Measurements from ENCODE around the gene GABRB3.

DNA sequence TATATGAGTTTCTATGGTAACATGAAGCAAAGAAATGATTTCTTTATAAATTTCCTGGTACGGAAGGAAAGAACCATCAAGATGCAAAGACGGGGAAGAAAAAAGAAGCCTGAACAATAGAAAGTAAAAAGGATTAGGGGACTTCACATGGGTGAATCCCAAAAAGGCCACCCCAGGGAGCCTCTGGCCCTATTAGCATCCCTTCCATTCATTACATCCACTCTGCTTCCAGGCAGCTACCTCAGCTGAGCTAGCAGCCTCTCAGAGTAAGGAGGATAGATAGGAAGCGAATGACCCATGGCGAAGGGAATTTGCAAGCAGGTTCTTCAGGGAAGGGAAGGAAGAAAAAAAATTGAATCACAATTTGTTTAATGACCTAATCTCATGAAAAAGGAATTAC is 81.6 kb downstream of the GABRB3 start:
- TF ChIP-seq, protein P1, sequence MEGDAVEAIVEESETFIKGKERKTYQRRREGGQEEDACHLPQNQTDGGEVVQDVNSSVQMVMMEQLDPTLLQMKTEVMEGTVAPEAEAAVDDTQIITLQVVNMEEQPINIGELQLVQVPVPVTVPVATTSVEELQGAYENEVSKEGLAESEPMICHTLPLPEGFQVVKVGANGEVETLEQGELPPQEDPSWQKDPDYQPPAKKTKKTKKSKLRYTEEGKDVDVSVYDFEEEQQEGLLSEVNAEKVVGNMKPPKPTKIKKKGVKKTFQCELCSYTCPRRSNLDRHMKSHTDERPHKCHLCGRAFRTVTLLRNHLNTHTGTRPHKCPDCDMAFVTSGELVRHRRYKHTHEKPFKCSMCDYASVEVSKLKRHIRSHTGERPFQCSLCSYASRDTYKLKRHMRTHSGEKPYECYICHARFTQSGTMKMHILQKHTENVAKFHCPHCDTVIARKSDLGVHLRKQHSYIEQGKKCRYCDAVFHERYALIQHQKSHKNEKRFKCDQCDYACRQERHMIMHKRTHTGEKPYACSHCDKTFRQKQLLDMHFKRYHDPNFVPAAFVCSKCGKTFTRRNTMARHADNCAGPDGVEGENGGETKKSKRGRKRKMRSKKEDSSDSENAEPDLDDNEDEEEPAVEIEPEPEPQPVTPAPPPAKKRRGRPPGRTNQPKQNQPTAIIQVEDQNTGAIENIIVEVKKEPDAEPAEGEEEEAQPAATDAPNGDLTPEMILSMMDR (optimal IDR thresholded peaks at IDR 0.05 in 1 of 3, IDR thresholded peaks at IDR 0.05 in 1 of 3, conservative IDR thresholded peaks at IDR 0.05 in 1 of 3; ENCODE audit: extremely low read depth in 1 of 3, insufficient read depth in 2 of 3, low read length in 3 of 3) = no peak
- TF ChIP-seq EZH2 (IDR thresholded peaks at IDR 0.05; ENCODE audit: low read length) = no peak
